Thymus (tissue), 11 donors: ENCODE results near the gene GTF2H2C. TPM values are rescaled to one million over a fixed set of nuclear protein-coding genes. Genes with fewer than 3 reads are reported as not detected.
"Not testable (repeated sequence)": the region's sequence is repeated elsewhere in the genome, so short reads cannot be mapped to it uniquely, and the experiment has no call there.

Experiments used
- DNase-seq, 9 donors: peaks; one replicate each; pipeline ENCODE4 v3.0.0-alpha.2; 2013; ENCODE audit warnings: low spot score in 9 of 9, low read depth in 6 of 9, missing footprints in 1 of 9
- H3K27ac ChIP-seq, 2 donors: one replicate each; pipeline ENCODE4 v1.5.1; 2013; ENCODE audit warnings: control low read depth in 1 of 2, low read depth in 1 of 2, low read length in 1 of 2, mild to moderate bottlenecking in 1 of 2, moderate library complexity in 1 of 2
- H3K27me3 ChIP-seq, 2 donors: one replicate each; pipeline ENCODE4 v1.5.1; 2013; ENCODE audit warnings: low read length in 1 of 2; ENCODE audit not compliant: control insufficient read depth in 2 of 2, insufficient read depth in 1 of 2
- H3K36me3 ChIP-seq, 2 donors: one replicate each; pipeline ENCODE4 v1.5.1; 2013; ENCODE audit warnings: low read length in 1 of 2, mild to moderate bottlenecking in 1 of 2, moderate library complexity in 1 of 2; ENCODE audit not compliant: control insufficient read depth in 2 of 2, insufficient read depth in 2 of 2
- H3K4me1 ChIP-seq, 2 donors: one replicate each; pipeline ENCODE4 v1.5.1; 2013; ENCODE audit warnings: low read length in 2 of 2; ENCODE audit not compliant: control insufficient read depth in 2 of 2, insufficient read depth in 2 of 2
- H3K4me3 ChIP-seq, 2 donors: one replicate each; pipeline ENCODE4 v1.5.1; 2013; ENCODE audit warnings: low read length in 2 of 2, control low read depth in 1 of 2, mild to moderate bottlenecking in 1 of 2
- H3K9me3 ChIP-seq, 2 donors: one replicate each; pipeline ENCODE4 v1.5.1; 2013; ENCODE audit warnings: low read length in 1 of 2, mild to moderate bottlenecking in 1 of 2; ENCODE audit not compliant: control insufficient read depth in 2 of 2, insufficient read depth in 1 of 2
- WGBS: extraction: QIAGEN DNeasy Blood & Tissue Kit; methylation state at CpG from one replicate; pipeline ENCODE4 v1.1.7; 2013; 5-methylcytosine and 5-hydroxymethylcytosine counted together
- polyA plus RNA-seq: library from polyadenylated mRNA; stranded (reverse); fragments of 200-250 nt; gene quantifications from one replicate; pipeline ENCODE4 v1.2.3, GENCODE V29; 2013
- total RNA-seq: library from RNA; stranded (reverse); fragments of 120-200 nt; gene quantifications from one replicate; pipeline ENCODE4 v1.2.4, GENCODE V29; 2013
- donor health status: healthy.

GTF2H2C gene
- total and polyA plus RNA-seq, 2 donors, result 27.9 to 32.0 TPM

DNA sequence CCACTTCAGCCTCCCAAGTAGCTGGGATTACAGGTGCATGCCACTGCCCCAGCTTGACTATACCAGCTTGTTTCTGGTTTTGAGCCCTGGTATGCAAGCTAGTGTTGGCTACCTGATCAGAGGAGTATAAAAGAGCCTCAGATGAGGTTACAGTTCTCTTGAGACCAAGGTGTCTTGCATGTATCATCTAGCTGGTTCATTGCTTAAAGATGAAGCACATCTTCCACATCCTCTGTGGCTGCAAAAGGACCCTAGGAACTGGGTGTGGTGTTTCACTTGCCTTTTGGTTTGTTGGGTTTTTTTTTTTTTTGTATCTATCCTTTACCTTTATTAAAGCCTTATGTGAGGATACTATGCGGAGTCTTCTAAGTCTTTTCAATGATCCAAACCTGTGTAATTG, 47.8 kb downstream of the GTF2H2C start:
- not testable (repeated sequence) for H3K4me1 ChIP-seq, H3K27ac ChIP-seq, DNase-seq, H3K9me3 ChIP-seq, H3K36me3 ChIP-seq, H3K27me3 ChIP-seq, H3K4me3 ChIP-seq
- no CpG with 5 or more reads among the region's 1 CpG for WGBS

- no CpG with 5 or more reads among the region's 6 CpGs for WGBS
- DNase-seq, H3K4me3 ChIP-seq, H3K27ac ChIP-seq, H3K4me1 ChIP-seq, H3K36me3 ChIP-seq, H3K9me3 ChIP-seq, H3K27me3 ChIP-seq: not testable (repeated sequence)
Observed at GRCh38 chr5:69608861-69609496, 49.0 kb downstream of the GTF2H2C start.

DNA sequence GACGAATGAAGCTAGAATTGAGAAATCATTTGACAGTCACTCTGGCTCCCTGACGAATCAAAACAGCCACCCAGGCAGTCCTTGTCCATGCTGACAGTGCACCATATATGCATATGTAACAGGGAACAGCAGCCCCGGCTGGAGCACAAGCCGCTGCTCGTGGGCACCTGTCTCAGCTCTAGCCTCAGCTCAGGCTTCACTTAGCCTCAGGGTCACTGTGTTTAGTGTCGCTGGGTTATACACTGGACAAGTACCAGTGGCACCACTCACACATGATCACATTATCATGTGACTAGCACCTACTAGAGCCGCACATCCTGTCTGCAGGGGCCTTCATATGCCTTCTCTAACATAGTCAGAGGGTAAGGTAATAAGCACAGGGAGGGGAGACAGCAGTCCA, 54.9 kb downstream of the GTF2H2C start:
- not testable (repeated sequence) for DNase-seq, H3K4me1 ChIP-seq, H3K27ac ChIP-seq, H3K27me3 ChIP-seq, H3K36me3 ChIP-seq, H3K9me3 ChIP-seq, H3K4me3 ChIP-seq
- no CpG with 5 or more reads among the region's 7 CpGs for WGBS

GRCh38 chr5:69631879-69632278, 71.9 kb downstream of the GTF2H2C start:
- 97% methylated on average over 7 of the region's 9 CpGs for WGBS
- H3K27me3 ChIP-seq, H3K4me3 ChIP-seq, H3K4me1 ChIP-seq, H3K27ac ChIP-seq, H3K36me3 ChIP-seq, DNase-seq, H3K9me3 ChIP-seq: not testable (repeated sequence)

Other genes with a start within 250 kb of the GTF2H2C start
- 4.9 TPM for gene CCDC125, start 227.4 kb upstream of the GTF2H2C start, total RNA-seq
- gene CCDC125, start 227.4 kb upstream of the GTF2H2C start, polyA plus RNA-seq, result 7.8 TPM
- gene AK6, start 190.7 kb upstream of the GTF2H2C start, total RNA-seq, result 76.5 TPM
- 69.4 TPM for gene AK6, start 190.7 kb upstream of the GTF2H2C start, polyA plus RNA-seq
- gene TAF9, start 190.7 kb upstream of the GTF2H2C start, total RNA-seq, result 80.3 TPM
- gene TAF9, start 190.7 kb upstream of the GTF2H2C start, polyA plus RNA-seq, result 110 TPM
- gene RAD17, start 190.4 kb upstream of the GTF2H2C start, total RNA-seq, result 23.8 TPM
- 28.3 TPM for gene RAD17, start 190.4 kb upstream of the GTF2H2C start, polyA plus RNA-seq
- gene MARVELD2, start 145.1 kb upstream of the GTF2H2C start, total RNA-seq, result 3.5 TPM
- 2.8 TPM for gene MARVELD2, start 145.1 kb upstream of the GTF2H2C start, polyA plus RNA-seq
- gene OCLN, start 67.4 kb upstream of the GTF2H2C start, total RNA-seq, result 3.4 TPM
- 7.4 TPM for gene OCLN, start 67.4 kb upstream of the GTF2H2C start, polyA plus RNA-seq